Breast epithelium (tissue), 4 donors: Measurements from ENCODE around the gene SERPINI1. TPM values are rescaled to one million over a fixed set of nuclear protein-coding genes. Genes with fewer than 3 reads are reported as not detected.

Experiments used
- DNase-seq, 2 donors: peaks; one replicate each; pipeline ENCODE4 v3.0.0-alpha.2; 2019; ENCODE audit warnings: low spot score in 2 of 2
- H3K27ac ChIP-seq, 2 donors: fragments of 200-600 bp; sonication (generic) in 1 of 2; one replicate each; pipeline ENCODE4 v1.5.1; 2016 to 2019; ENCODE audit warnings: mild to moderate bottlenecking in 1 of 2
- H3K27me3 ChIP-seq, 2 donors: fragments of 200-600 bp; sonication (generic) in 1 of 2; one replicate each; pipeline versions ENCODE4 v1.5.1 to v1.6.0; 2017 to 2019; ENCODE audit warnings: control low read depth in 1 of 2, mild to moderate bottlenecking in 1 of 2
- H3K36me3 ChIP-seq: fragments of 200-600 bp; one replicate; pipeline ENCODE4 v1.5.1; 2019
- H3K4me1 ChIP-seq, 2 donors: fragments of 200-600 bp; sonication (generic); one replicate each; pipeline ENCODE4 v1.5.1; 2016 to 2019; ENCODE audit warnings: control low read depth in 1 of 2
- H3K4me3 ChIP-seq, 3 donors: fragments of 200-600 bp; sonication (generic); 1 replicate in 2 of 3; 2 replicates in 1 of 3; pipeline ENCODE4 v1.5.1; 2016 to 2019; ENCODE audit warnings: mild to moderate bottlenecking in 3 of 3, moderate library complexity in 2 of 3
- H3K9me3 ChIP-seq, 2 donors: fragments of 200-600 bp; sonication (generic) in 1 of 2; one replicate each; pipeline ENCODE4 v1.5.1; 2016 to 2019; ENCODE audit warnings: control low read depth in 1 of 2
- CTCF ChIP-seq, 3 donors: fragments of 450-650 bp; IDR thresholded peaks; one replicate each; pipeline ENCODE4 v1.5.1; 2016 to 2017; ENCODE audit warnings: antibody characterized with exemption in 3 of 3, mild to moderate bottlenecking in 3 of 3, moderate library complexity in 3 of 3
- POLR2A ChIP-seq: fragments of 450-650 bp; IDR thresholded peaks from one replicate; pipeline ENCODE4 v1.6.1; 2016; ENCODE audit warnings: antibody characterized with exemption, mild to moderate bottlenecking, moderate library complexity
- POLR2AphosphoS5 ChIP-seq, 3 donors: sonication (generic); formaldehyde crosslinking; IDR thresholded peaks; one replicate each; pipeline ENCODE4 v1.6.1; 2017; ENCODE audit warnings: antibody characterized with exemption in 3 of 3
- intact Hi-C: fragments of 100-400 bp; cut with DNase I; formaldehyde crosslinking; loops from one replicate; pipeline ENCODE4 v1.15.1; 2023; ENCODE audit warnings: low total_unique reads
- total RNA-seq, 3 donors: library from RNA; depleted of rRNA; stranded (reverse); fragments of >200 nt; gene quantifications; one replicate each; pipeline ENCODE4 v1.1.0, GENCODE V29; 2016

The SERPINI1 gene
- total RNA-seq, 3 donors from 2014 or later: 4.3 to 10.8 (median 6.3) TPM

- intact Hi-C loops: no loop called here
- H3K27ac ChIP-seq: peak overlapping the region; percentile 31 to 48
- no peak for DNase-seq
Measured at GRCh38 chr3:167813169-167814123, 77.9 kb downstream of the SERPINI1 start.

GRCh38 chr3:167814441-167814951, 79.0 kb downstream of the SERPINI1 start:
- peak overlapping the region; percentile 31 to 48 for H3K27ac ChIP-seq
- H3K36me3 ChIP-seq: no peaks in the 10 kb centered on the region
- no peaks in the 10 kb centered on the region for H3K9me3 ChIP-seq
- H3K4me3 ChIP-seq: no peak overlapping the region
- no peaks in the 10 kb centered on the region for H3K27me3 ChIP-seq
- intact Hi-C loops: no loop called here
- H3K4me1 ChIP-seq: peaks cover 0 to 7% of the 10 kb centered on the region in 2 donors
- DNase-seq: peak in 1 of 2 donors; percentile 55
- TF ChIP-seq POLR2AphosphoS5 (IDR thresholded peaks at IDR 0.05) (peak in 1 of 3 donors; percentile 45), CTCF (IDR thresholded peaks at IDR 0.05) (no peak)

More at GRCh38 chr3:167813169-167814123, 77.9 kb downstream of the SERPINI1 start:
- Histone ChIP-seq H3K4me3 (no peak overlapping the region), H3K4me1 (peaks cover 0 to 7% of the 10 kb centered on the region in 2 donors), H3K36me3 (no peaks in the 10 kb centered on the region), H3K27me3 (no peaks in the 10 kb centered on the region), H3K9me3 (no peaks in the 10 kb centered on the region)
- TF ChIP-seq POLR2A: no peak
- no peak for TF ChIP-seq POLR2AphosphoS5 (IDR thresholded peaks at IDR 0.05)
- TF ChIP-seq CTCF (IDR thresholded peaks at IDR 0.05): no peak

GRCh38 chr3:167816953-167817352, 81.4 kb downstream of the SERPINI1 start:
- Histone ChIP-seq H3K4me3 (no peak overlapping the region), H3K36me3 (no peaks in the 10 kb centered on the region), H3K27ac (peak overlapping the region in 1 of 2 donors; percentile 2), H3K4me1 (peaks cover 0 to 7% of the 10 kb centered on the region in 2 donors), H3K27me3 (no peaks in the 10 kb centered on the region), H3K9me3 (no peaks in the 10 kb centered on the region)
- TF ChIP-seq CTCF (IDR thresholded peaks at IDR 0.05): no peak
- DNase-seq: no peak
- intact Hi-C loops: no loop called here

GRCh38 chr3:167820102-167820865, 84.8 kb downstream of the SERPINI1 start:
- no peaks in the 10 kb centered on the region for H3K9me3 ChIP-seq
- TF ChIP-seq CTCF (IDR thresholded peaks at IDR 0.05): no peak
- no peak for TF ChIP-seq POLR2AphosphoS5 (IDR thresholded peaks at IDR 0.05)
- no peaks in the 10 kb centered on the region for H3K4me1 ChIP-seq
- intact Hi-C loops: no loop called here
- no peaks in the 10 kb centered on the region for H3K27me3 ChIP-seq
- no peak overlapping the region for H3K4me3 ChIP-seq
- DNase-seq: no peak
- H3K27ac ChIP-seq: no peak overlapping the region
- no peaks in the 10 kb centered on the region for H3K36me3 ChIP-seq
